Stimulated activated CD4-positive, alpha-beta T cell treated with anti-CD3 and anti-CD28 coated beads, Interleukin-15, amount 100 ng/mL, for 24 hours (primary cell): Measurements from ENCODE around the gene NUP43.
"Not testable (repeated sequence)": the region's sequence is repeated elsewhere in the genome, so short reads cannot be mapped to it uniquely, and the experiment has no call there.

Source experiments
- DNase-seq: peaks from one replicate; pipeline ENCODE4 v3.0.0-alpha.2; 2020

Gene NUP43

GRCh38 chr6:149686230-149686629 is 60.1 kb downstream of the NUP43 start:
- DNase-seq, result no peak

GRCh38 chr6:149683256-149683859 is 63.0 kb downstream of the NUP43 start:
- no peak for DNase-seq

GRCh38 chr6:149681845-149682244 is 64.5 kb downstream of the NUP43 start:
- not testable (repeated sequence) for DNase-seq

- DNase-seq, result no peak
Measured at GRCh38 chr6:149681209-149681608, 65.1 kb downstream of the NUP43 start.

- no peak for DNase-seq
Measured at GRCh38 chr6:149680503-149680902, 65.8 kb downstream of the NUP43 start.
